ENCODE measurements around the gene KDM2A.

KDM2A gene

GRCh38 chr11:67272327-67273259 is 153.5 kb downstream of the KDM2A start:
- DNase-seq (ENCODE audit: low read depth in 2 of 2), result no peak

GRCh38 chr11:67273260-67273990 is 154.4 kb downstream of the KDM2A start:
- DNase-seq (ENCODE audit: low read depth in 2 of 2), result no peak

GRCh38 chr11:67274768-67275605 is 155.9 kb downstream of the KDM2A start:
- no peak for DNase-seq (ENCODE audit: low read depth in 2 of 2)

GRCh38 chr11:67275606-67276409 is 156.7 kb downstream of the KDM2A start:
- no peak for DNase-seq (ENCODE audit: low read depth in 2 of 2)

- no peak for DNase-seq (ENCODE audit: low read depth in 2 of 2)
Observed at GRCh38 chr11:67276781-67277230, 157.7 kb downstream of the KDM2A start.

GRCh38 chr11:67277231-67277961 is 158.3 kb downstream of the KDM2A start:
- DNase-seq (ENCODE audit: low read depth in 2 of 2), result no peak

GRCh38 chr11:67278135-67278938 is 159.3 kb downstream of the KDM2A start:
- no peak for DNase-seq (ENCODE audit: low read depth in 2 of 2)

GRCh38 chr11:67278939-67279588 is 160.0 kb downstream of the KDM2A start:
- DNase-seq (ENCODE audit: low read depth in 2 of 2), result no peak

- no peak for DNase-seq (ENCODE audit: low read depth in 2 of 2)
Observed at GRCh38 chr11:67279589-67280340, 160.7 kb downstream of the KDM2A start.

- DNase-seq (ENCODE audit: low read depth in 2 of 2), result no peak
Observed at GRCh38 chr11:67280341-67280787, 161.3 kb downstream of the KDM2A start.

- no peak for DNase-seq (ENCODE audit: low read depth in 2 of 2)
Observed at GRCh38 chr11:67280788-67281551, 161.9 kb downstream of the KDM2A start.

- no peak for DNase-seq (ENCODE audit: low read depth in 2 of 2)
Observed at GRCh38 chr11:67281552-67282150, 162.6 kb downstream of the KDM2A start.

GRCh38 chr11:67282155-67282875 is 163.3 kb downstream of the KDM2A start:
- no peak for DNase-seq (ENCODE audit: low read depth in 2 of 2)

- no peak for DNase-seq (ENCODE audit: low read depth in 2 of 2)
Observed at GRCh38 chr11:67282876-67283371, 163.9 kb downstream of the KDM2A start.

GRCh38 chr11:67283481-67283963 is 164.5 kb downstream of the KDM2A start:
- DNase-seq (ENCODE audit: low read depth in 2 of 2), result no peak
